ENCODE results near the gene DEGS2.
"Not testable (repeated sequence)": the region's sequence is repeated elsewhere in the genome, so short reads cannot be mapped to it uniquely, and the experiment has no call there.

DEGS2 gene

DNA sequence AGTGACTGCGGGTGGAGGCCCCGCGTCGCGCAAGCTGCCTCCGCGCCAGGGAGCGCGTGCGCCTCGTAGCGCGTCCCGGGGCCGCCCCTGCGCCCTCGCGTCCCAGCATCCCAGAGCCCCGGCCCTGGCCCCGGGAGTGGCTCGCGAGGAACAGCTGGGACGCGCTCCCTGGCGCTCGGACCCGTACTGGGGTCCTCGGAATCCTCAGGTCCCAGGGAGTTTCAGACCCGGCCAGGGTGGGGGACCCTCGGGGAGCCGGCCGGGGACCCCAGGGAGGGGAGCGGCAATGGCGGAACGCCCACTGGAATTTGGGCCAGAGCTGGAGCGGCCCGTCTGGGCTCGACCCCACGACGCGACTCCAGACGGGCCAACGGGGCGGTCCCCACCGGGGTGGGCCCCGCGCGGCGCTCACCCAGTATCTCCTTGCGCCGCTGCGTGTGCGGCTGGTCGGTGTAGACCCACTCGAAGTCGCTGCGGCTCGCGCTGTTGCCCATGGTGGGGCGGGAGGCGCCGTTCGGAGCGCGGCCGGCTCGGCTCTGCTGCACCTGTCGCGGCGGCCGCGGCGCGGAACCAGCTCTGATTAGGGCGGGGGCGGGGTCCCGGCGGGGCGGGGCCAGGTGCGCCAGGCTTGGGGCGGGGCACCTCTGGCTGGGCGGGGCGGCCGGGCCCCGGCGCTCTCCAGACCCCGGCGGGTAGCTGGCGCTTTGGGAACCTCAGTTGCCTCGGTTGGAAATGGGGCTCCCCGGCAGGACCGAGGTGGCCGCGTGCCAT lies at the start of gene DEGS2:
Gene DEGS2 (minus strand): TSS at position 552 of the 771 bp plus-strand sequence. CDS start 58 bp downstream, at position 494.
- DNase-seq (ENCODE audit: low spot score) (no peak), FAIRE-seq (no peak)

- not testable (repeated sequence) for FAIRE-seq; DNase-seq (ENCODE audit: low spot score)
Measured at GRCh38 chr14:100208136-100208535, 48.7 kb upstream of the DEGS2 start.

- DNase-seq (ENCODE audit: low spot score); FAIRE-seq: not testable (repeated sequence)
Measured at GRCh38 chr14:100207588-100207987, 48.1 kb upstream of the DEGS2 start.

- not testable (repeated sequence) for DNase-seq (ENCODE audit: low spot score); FAIRE-seq
Measured at GRCh38 chr14:100204835-100205167, 45.4 kb upstream of the DEGS2 start.

- FAIRE-seq (no peak), DNase-seq (ENCODE audit: low spot score) (no peak)
Measured at GRCh38 chr14:100203962-100204834, 44.8 kb upstream of the DEGS2 start.

DNA sequence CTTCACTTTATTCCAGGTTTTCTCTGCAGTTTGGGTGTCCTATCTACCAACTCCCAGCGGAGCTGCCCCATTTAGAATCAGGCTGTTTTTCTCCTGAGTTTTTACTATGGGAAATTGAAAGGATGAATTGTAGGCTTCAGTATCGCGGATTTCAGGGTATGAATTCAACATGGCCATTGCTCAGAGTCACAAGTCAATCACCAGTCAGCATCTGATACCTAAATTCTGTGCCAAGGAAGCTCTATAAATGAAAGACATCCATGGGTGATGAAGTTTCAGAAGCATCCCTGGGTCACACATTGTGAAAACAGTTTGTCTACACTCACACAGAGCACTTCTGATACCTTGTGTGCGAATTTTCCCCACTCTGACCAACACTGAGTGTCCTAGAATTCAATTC lies 43.7 kb upstream of the DEGS2 start:
- DNase-seq (ENCODE audit: low spot score) (no peak), FAIRE-seq (no peak)

GRCh38 chr14:100202712-100203111 lies 43.3 kb upstream of the DEGS2 start:
- DNase-seq (ENCODE audit: low spot score) (no peak), FAIRE-seq (no peak)

DNA sequence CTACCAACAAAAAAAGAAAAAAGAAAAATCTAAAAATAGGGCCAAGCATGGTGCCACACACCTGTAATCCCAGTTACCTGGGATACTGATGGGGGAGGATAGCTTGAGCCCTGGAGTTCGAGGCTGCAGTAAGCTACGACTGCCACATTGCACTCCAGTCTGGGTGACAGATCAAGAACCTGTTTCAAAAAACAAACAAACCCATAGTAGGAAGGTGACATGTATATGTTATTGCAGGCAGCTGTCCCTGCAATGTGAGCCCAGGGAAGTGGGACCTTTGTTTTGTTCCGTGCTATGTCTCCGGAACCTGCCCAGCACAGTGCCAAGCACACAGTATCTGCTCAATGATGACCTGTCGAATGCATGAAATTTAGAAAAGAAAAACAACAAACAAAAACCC lies 42.3 kb upstream of the DEGS2 start:
- FAIRE-seq = no peak
- DNase-seq (ENCODE audit: low spot score) = no peak

- FAIRE-seq (no peak), DNase-seq (ENCODE audit: low spot score) (no peak)
Measured at GRCh38 chr14:100200311-100200710, 40.9 kb upstream of the DEGS2 start.

DNA sequence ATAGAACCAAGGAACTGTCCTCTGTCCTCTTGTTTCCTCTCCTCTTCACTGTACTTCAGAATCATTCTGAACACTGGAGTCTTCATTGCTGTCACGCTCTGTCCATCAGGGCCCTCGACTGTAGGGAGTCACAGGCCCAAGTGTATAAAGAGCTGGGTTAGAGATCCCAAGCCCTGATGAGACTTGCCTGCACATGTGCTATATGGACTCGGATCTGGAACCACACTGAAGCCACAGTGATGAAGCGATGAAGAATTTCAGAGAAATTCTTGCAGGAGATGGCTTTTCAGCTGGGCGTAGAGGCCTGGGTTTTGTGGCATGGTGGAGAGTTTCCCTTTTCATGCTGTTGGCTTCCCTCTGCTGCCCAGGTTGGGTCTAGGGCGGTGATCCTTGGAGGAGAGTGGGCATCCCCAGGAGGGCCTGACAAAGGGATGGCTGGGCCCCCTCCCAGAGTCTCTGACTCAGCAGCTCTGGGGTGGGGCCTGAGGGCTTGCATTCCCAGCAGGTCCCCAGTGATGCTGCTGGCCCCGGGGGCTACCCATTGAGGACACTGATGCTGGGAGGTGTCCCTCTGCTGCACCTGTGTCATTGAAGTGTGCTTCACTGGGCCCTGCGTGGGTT lies 39.9 kb upstream of the DEGS2 start:
- no peak for FAIRE-seq
- no peak for DNase-seq (ENCODE audit: low spot score)

- DNase-seq (ENCODE audit: low spot score) (no peak), FAIRE-seq (no peak)
Measured at GRCh38 chr14:100193417-100194357, 34.2 kb upstream of the DEGS2 start.

DNA sequence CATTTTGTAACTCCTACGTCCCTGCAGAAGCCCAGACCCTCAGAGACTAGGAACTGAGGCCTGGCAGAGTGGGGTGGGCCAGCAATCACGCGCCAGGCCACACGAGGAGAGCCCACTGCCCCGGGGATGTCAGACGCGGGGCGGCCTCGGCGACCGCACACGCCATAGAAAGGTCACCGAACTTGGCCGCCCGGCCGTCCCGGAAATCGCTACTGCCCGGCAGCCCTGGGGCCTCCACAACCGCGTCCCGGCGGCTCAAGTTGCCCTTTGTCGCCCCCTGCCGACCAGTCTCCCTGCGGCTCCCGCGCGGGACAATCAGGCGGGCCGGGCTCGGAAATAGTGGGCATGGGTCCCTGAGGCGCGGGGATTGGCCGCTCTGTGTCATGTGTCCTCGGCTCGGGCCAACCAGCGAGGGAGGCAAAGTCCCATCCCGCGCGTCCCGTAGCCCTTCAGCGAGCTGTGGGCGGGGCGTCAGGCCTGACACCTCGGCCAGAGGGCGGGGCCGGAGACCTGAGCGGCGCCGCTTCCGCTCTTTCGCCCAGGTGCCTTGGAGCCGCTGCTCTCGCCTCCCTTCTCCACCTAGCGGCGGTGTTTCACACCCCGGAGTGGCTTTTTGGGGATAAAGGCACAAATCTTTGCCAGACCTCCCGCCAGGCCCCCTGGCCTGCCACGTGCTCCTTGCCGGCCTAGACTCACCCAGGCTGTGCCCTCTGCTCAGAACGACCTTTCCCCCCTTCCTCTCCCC lies 33.4 kb upstream of the DEGS2 start:
- FAIRE-seq (no peak), DNase-seq (ENCODE audit: low spot score) (peak; percentile 97)

DNA sequence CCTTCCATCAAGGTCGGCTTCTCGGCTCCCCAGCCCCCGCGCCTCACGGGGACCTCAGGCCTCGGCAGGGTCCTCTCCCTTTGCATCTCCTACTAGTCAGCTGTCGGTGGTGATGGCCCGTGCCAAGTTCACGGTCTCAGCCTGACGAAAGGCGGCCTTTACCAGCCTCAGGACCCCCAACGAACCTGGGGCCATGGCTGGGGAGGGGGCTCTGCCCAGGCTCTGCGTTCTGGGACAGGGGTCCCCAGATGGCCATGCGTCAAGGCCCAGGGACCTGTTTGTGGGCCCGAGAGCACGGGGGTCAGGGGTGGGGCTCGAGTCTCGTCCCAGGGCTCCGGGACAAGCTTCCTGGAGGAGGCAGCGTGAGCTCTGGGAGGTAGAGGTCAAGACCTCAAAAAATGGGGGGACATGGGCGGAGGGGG lies 32.8 kb upstream of the DEGS2 start:
- DNase-seq (ENCODE audit: low spot score) = no peak
- FAIRE-seq = no peak

- FAIRE-seq = no peak
- no peak for DNase-seq (ENCODE audit: low spot score)
Measured at GRCh38 chr14:100191584-100192249, 32.3 kb upstream of the DEGS2 start.

- no peak for DNase-seq (ENCODE audit: low spot score)
- no peak for FAIRE-seq
Measured at GRCh38 chr14:100190126-100190525, 30.7 kb upstream of the DEGS2 start.

DNA sequence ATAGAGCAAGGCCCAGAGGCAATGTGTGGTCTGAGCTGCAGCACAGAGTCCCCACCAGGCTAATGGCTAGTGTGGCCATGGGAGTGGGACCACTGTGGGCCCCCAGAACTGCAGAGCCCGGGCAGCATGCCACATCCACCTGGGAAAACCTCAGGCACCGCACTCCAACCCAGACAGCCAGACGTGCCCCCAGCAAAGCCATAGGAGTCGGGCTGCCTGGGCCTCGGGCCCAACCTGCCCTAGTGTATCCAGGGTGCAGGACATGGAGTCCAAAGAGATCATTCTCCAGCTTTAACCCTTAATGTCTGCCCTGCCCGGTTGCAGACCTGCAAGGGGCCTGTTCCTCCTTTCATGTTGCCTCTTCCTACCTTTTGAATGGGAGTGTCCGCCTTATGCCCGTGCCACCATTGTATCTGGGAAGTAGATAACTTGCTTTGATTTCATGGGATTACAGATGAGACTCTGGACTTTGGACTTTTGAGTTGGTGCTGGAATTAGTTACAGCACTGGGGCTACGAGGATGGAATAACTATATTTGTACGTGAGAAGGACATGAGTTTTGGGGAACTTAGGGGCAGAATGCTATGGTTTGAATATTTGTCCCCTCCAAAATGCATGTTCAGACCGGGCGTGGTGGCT lies 29.1 kb upstream of the DEGS2 start:
- no peak for DNase-seq (ENCODE audit: low spot score)
- no peak for FAIRE-seq

GRCh38 chr14:100187247-100187833 lies 27.9 kb upstream of the DEGS2 start:
- DNase-seq (ENCODE audit: low spot score) (no peak), FAIRE-seq (no peak)

DNA sequence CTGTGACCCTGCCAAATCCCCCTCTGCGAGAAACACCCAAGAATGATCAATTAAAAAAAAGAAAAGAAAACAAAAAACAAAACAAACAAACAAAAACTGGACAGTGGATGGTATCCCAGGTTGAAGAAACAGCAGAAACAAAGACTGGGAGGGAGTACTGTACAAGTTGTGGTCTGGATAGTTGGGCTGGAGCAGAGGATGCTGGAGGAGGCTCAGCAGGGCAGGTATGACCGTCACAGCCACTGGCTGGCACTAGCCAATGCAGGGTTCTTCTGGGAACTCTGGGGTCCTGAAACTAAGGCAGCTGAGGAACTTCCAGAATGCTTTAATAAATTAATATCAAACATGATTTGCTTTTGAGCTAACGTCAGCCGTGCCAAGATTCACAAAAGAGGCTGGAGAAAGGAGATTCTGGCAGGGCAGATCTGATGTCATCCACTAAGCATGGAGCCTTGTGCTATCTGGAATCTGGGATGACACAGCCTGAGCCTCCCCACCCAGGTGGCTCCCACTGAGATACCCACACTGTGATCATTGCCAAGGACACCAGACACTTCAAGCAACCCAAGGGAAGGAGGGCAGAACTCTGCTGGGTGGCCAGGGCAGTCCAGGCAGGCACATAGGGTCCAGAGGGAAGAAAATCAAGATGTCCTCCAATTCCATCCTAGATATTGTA lies 22.6 kb upstream of the DEGS2 start:
- not testable (repeated sequence) for FAIRE-seq; DNase-seq (ENCODE audit: low spot score)

All from urothelium cell line (cell line).